Kidney (tissue), 14 donors: Measurements from ENCODE around the gene GNG7. TPM values are rescaled to one million over a fixed set of nuclear protein-coding genes. Genes with fewer than 3 reads are reported as not detected.

Experiments
- DNase-seq, 5 donors: peaks; one replicate each; pipeline ENCODE4 v3.0.0-alpha.2; 2013 to 2020
- FAIRE-seq: peaks from 2 replicates; lab custom pipeline; 2012; peaks lifted over from hg19 to GRCh38; lab: Jason Lieb, UNC
- H3K27ac ChIP-seq, 2 donors: one replicate each; pipeline ENCODE4 v1.7.0; 2013; ENCODE audit warnings: low read depth in 2 of 2, low read length in 2 of 2, inconsistent platforms in 1 of 2
- H3K27me3 ChIP-seq: one replicate; pipeline ENCODE4 v1.7.1; 2013; ENCODE audit warnings: low read length, inconsistent platforms; ENCODE audit not compliant: control insufficient read depth, insufficient read depth
- H3K36me3 ChIP-seq, 3 donors: one replicate each; pipeline versions ENCODE4 v1.7.0 to v1.7.1; 2013; ENCODE audit warnings: low read length in 3 of 3, control low read depth in 1 of 3, inconsistent platforms in 1 of 3; ENCODE audit not compliant: insufficient read depth in 3 of 3, control insufficient read depth in 2 of 3
- H3K4me1 ChIP-seq, 3 donors: one replicate each; pipeline versions ENCODE4 v1.7.0 to v1.7.1; 2013; ENCODE audit warnings: low read length in 3 of 3, inconsistent platforms in 1 of 3, low read depth in 1 of 3; ENCODE audit not compliant: control insufficient read depth in 2 of 3, insufficient read depth in 2 of 3
- H3K4me3 ChIP-seq, 3 donors: one replicate each; pipeline versions ENCODE4 v1.7.0 to v1.8.1; 2013; ENCODE audit warnings: low read length in 3 of 3, control low read depth in 1 of 3, inconsistent platforms in 1 of 3
- H3K9ac ChIP-seq, 3 donors: one replicate each; pipeline versions ENCODE4 v1.7.0 to v1.7.1; 2013; ENCODE audit warnings: low read length in 3 of 3, control low read depth in 1 of 3, inconsistent platforms in 1 of 3
- H3K9me3 ChIP-seq, 3 donors: one replicate each; pipeline versions ENCODE4 v1.7.0 to v1.7.1; 2013; ENCODE audit warnings: low read length in 3 of 3, control low read depth in 1 of 3, inconsistent platforms in 1 of 3; ENCODE audit not compliant: control insufficient read depth in 2 of 3, insufficient read depth in 1 of 3
- CTCF ChIP-seq: IDR thresholded peaks from 3 replicates; pipeline ENCODE4 v1.5.1; 2012; ENCODE audit warnings: mild to moderate bottlenecking, moderate library complexity, borderline replicate concordance; ENCODE audit not compliant: insufficient read depth; ENCODE audit errors: extremely low read depth
- intact Hi-C: fragments of 100-400 bp; cut with DNase I; formaldehyde crosslinking; loops from one replicate; pipeline ENCODE4 v1.11.1; 2022
- polyA plus RNA-seq: library from polyadenylated mRNA; stranded (reverse); fragments of 350-450 nt; fragmentation: Illumina TruSeq; extraction: RNeasy Lipid Tissue Mini Kit (QIAGEN cat#74804); gene quantifications from one replicate; pipeline ENCODE4 v1.2.3, GENCODE V29; 2014; ENCODE audit warnings: low read depth, low replicate concordance; ENCODE audit not compliant: insufficient read depth
- total RNA-seq: library from RNA; stranded (reverse); fragmentation: NEBNext Ultra II Directional; extraction: Animal tissue kit (Norgen Biotek cat#: 25700); gene quantifications from one replicate; pipeline ENCODE4 v1.2.1, GENCODE V29; 2021
- donor health status: control.
- donor health status: control.
- donor health status: control.
- donor health status: control.
- donor health status: control.
- donor health status: DM: yes; HTN: yes; CAD: no.
- donor health status: Normal renal cell carcinoma (clear cell type).

GNG7 gene
- total and polyA plus RNA-seq, 2 donors from 2014 or later: 9.9 to 13.4 TPM

DNA sequence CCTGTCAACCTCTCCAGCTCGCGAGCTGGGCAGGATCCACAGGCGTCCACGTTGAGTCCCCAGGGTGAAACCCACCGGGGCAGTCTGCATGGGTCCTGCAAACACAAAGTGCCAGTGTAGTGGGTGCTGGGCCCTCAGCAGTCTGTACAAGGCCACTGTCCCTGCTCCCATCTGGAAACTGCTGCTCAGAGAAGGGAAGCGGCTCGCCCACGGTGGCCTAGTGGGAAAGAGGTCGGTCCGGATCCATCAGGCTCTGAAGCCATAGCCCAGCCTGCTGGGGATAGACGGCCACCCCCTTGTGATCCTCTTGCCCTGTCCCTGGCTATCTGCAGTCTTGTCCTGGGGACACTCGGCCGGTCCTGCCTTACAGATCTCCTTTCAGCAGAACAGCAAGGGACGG is 21.3 kb upstream of the GNG7 start:
- no peaks in the 10 kb centered on the region for H3K36me3 ChIP-seq
- FAIRE-seq (no peak), DNase-seq (no peak)
- no peak overlapping the region for H3K27ac ChIP-seq
- H3K4me3 ChIP-seq: no peak overlapping the region
- no peaks in the 10 kb centered on the region for H3K9me3 ChIP-seq
- H3K9ac ChIP-seq: no peak overlapping the region
- TF ChIP-seq CTCF: no peak
- intact Hi-C loops: no loop called here
- H3K4me1 ChIP-seq: peaks cover 0 to 14% (median 0%) of the 10 kb centered on the region in 3 donors
- peaks cover 3% of the 10 kb centered on the region for H3K27me3 ChIP-seq

DNA sequence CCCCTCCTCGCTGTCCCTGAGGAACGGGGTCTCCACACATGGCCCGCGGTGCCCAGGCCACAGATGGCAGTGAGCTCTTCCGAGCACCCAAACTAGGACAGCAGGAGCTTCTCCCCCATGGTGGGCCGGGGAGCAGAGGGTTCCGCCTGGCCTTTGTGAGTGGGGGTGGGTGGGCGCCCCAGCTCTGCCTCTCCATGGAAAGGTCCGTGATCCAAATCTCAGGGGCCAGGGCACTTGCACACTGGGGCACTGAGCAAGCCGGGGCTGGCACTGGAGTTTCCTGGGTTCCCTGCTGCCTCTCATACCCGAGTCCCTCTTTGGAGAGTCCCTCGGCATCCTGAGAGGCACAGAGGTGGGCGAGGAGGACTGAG is 20.8 kb upstream of the GNG7 start:
- Histone ChIP-seq H3K4me3 (no peak overlapping the region), H3K36me3 (no peaks in the 10 kb centered on the region), H3K9me3 (no peaks in the 10 kb centered on the region), H3K4me1 (peaks cover 0 to 14% (median 0%) of the 10 kb centered on the region in 3 donors), H3K27ac (peak overlapping the region in 1 of 2 donors; percentile 51), H3K9ac (no peak overlapping the region), H3K27me3 (peaks cover 3% of the 10 kb centered on the region)
- intact Hi-C loops: no loop called here
- no peak for DNase-seq
- TF ChIP-seq CTCF: no peak
- FAIRE-seq: no peak

GRCh38 chr19:2722541-2723344 is 20.2 kb upstream of the GNG7 start:
- FAIRE-seq: no peak
- Histone ChIP-seq H3K27ac (peak overlapping the region in 1 of 2 donors; percentile 51), H3K9ac (peak overlapping the region in 1 of 3 donors; percentile 7), H3K4me1 (peaks cover 0 to 14% (median 0%) of the 10 kb centered on the region in 3 donors), H3K9me3 (no peaks in the 10 kb centered on the region), H3K4me3 (no peak overlapping the region), H3K27me3 (peaks cover 3% of the 10 kb centered on the region), H3K36me3 (no peaks in the 10 kb centered on the region)
- no peak for TF ChIP-seq CTCF
- DNase-seq: peak; percentile 25 to 94 (median 52)
- intact Hi-C loops: no loop called here
